Measurements from ENCODE around the gene ARMC12.

The ARMC12 gene

GRCh38 chr6:35710241-35710847, 26.5 kb upstream of the ARMC12 start:
- peaks cover 26% of the 10 kb centered on the region for H3K4me1 Mint-ChIP-seq (ENCODE audit: low read depth)
- H3K27ac Mint-ChIP-seq, result peak overlapping the region; percentile 24

GRCh38 chr6:35711731-35712130, 25.1 kb upstream of the ARMC12 start:
- no peak overlapping the region for H3K27ac Mint-ChIP-seq

More at GRCh38 chr6:35710241-35710847, 26.5 kb upstream of the ARMC12 start:
- Mint-ChIP-seq H3K9me3 (peaks cover 8% of the 10 kb centered on the region), H3K36me3 (ENCODE audit: low read depth) (no peaks in the 10 kb centered on the region), H3K27me3 (ENCODE audit: low read depth) (no peaks in the 10 kb centered on the region), H3K4me3 (no peak overlapping the region)

GRCh38 chr6:35713006-35713767, 23.6 kb upstream of the ARMC12 start:
- H3K4me1 Mint-ChIP-seq (ENCODE audit: low read depth), result peaks cover 34% of the 10 kb centered on the region
- H3K9me3 Mint-ChIP-seq, result peaks cover 8% of the 10 kb centered on the region
- no peak overlapping the region for H3K4me3 Mint-ChIP-seq
- H3K27ac Mint-ChIP-seq, result no peak overlapping the region
- H3K36me3 Mint-ChIP-seq (ENCODE audit: low read depth), result no peaks in the 10 kb centered on the region
- H3K27me3 Mint-ChIP-seq (ENCODE audit: low read depth), result no peaks in the 10 kb centered on the region

More at GRCh38 chr6:35711731-35712130, 25.1 kb upstream of the ARMC12 start:
- H3K9me3 Mint-ChIP-seq, result peaks cover 8% of the 10 kb centered on the region
- H3K4me3 Mint-ChIP-seq, result no peak overlapping the region
- no peaks in the 10 kb centered on the region for H3K36me3 Mint-ChIP-seq (ENCODE audit: low read depth)
- peaks cover 26% of the 10 kb centered on the region for H3K4me1 Mint-ChIP-seq (ENCODE audit: low read depth)
- no peaks in the 10 kb centered on the region for H3K27me3 Mint-ChIP-seq (ENCODE audit: low read depth)

- Mint-ChIP-seq H3K4me3 (no peak overlapping the region), H3K36me3 (ENCODE audit: low read depth) (no peaks in the 10 kb centered on the region), H3K27me3 (ENCODE audit: low read depth) (no peaks in the 10 kb centered on the region), H3K27ac (no peak overlapping the region), H3K9me3 (no peaks in the 10 kb centered on the region), H3K4me1 (ENCODE audit: low read depth) (peaks cover 51% of the 10 kb centered on the region)
Observed at GRCh38 chr6:35716798-35717197, 20.0 kb upstream of the ARMC12 start.

GRCh38 chr6:35717449-35718374, 19.1 kb upstream of the ARMC12 start:
- H3K4me1 Mint-ChIP-seq (ENCODE audit: low read depth), result peaks cover 52% of the 10 kb centered on the region
- peak overlapping the region; percentile 41 for H3K4me3 Mint-ChIP-seq
- no peaks in the 10 kb centered on the region for H3K36me3 Mint-ChIP-seq (ENCODE audit: low read depth)
- peak overlapping the region; percentile 87 for H3K27ac Mint-ChIP-seq
- no peaks in the 10 kb centered on the region for H3K9me3 Mint-ChIP-seq
- H3K27me3 Mint-ChIP-seq (ENCODE audit: low read depth), result no peaks in the 10 kb centered on the region

- Mint-ChIP-seq H3K9me3 (no peaks in the 10 kb centered on the region), H3K4me3 (peak overlapping the region; percentile 24), H3K27ac (peak overlapping the region; percentile 87), H3K36me3 (ENCODE audit: low read depth) (no peaks in the 10 kb centered on the region), H3K27me3 (ENCODE audit: low read depth) (no peaks in the 10 kb centered on the region), H3K4me1 (ENCODE audit: low read depth) (peaks cover 48% of the 10 kb centered on the region)
Observed at GRCh38 chr6:35718375-35718736, 18.5 kb upstream of the ARMC12 start.

GRCh38 chr6:35718911-35719381, 17.9 kb upstream of the ARMC12 start:
- H3K36me3 Mint-ChIP-seq (ENCODE audit: low read depth), result no peaks in the 10 kb centered on the region
- H3K27me3 Mint-ChIP-seq (ENCODE audit: low read depth), result no peaks in the 10 kb centered on the region
- H3K27ac Mint-ChIP-seq, result peak overlapping the region; percentile 87
- H3K4me1 Mint-ChIP-seq (ENCODE audit: low read depth), result peaks cover 46% of the 10 kb centered on the region
- peak overlapping the region; percentile 52 for H3K4me3 Mint-ChIP-seq
- H3K9me3 Mint-ChIP-seq, result no peaks in the 10 kb centered on the region

- Mint-ChIP-seq H3K9me3 (no peaks in the 10 kb centered on the region), H3K27ac (peak overlapping the region; percentile 87), H3K4me3 (peak overlapping the region; percentile 60), H3K4me1 (ENCODE audit: low read depth) (peaks cover 49% of the 10 kb centered on the region), H3K36me3 (ENCODE audit: low read depth) (no peaks in the 10 kb centered on the region), H3K27me3 (ENCODE audit: low read depth) (no peaks in the 10 kb centered on the region)
Observed at GRCh38 chr6:35719404-35719829, 17.4 kb upstream of the ARMC12 start.

GRCh38 chr6:35719830-35720733, 16.8 kb upstream of the ARMC12 start:
- Mint-ChIP-seq H3K36me3 (ENCODE audit: low read depth) (no peaks in the 10 kb centered on the region), H3K27me3 (ENCODE audit: low read depth) (no peaks in the 10 kb centered on the region), H3K4me1 (ENCODE audit: low read depth) (peaks cover 51% of the 10 kb centered on the region)

GRCh38 chr6:35722121-35722761, 14.6 kb upstream of the ARMC12 start:
- Mint-ChIP-seq H3K36me3 (ENCODE audit: low read depth) (no peaks in the 10 kb centered on the region), H3K4me1 (ENCODE audit: low read depth) (peaks cover 67% of the 10 kb centered on the region), H3K27ac (no peak overlapping the region), H3K4me3 (no peak overlapping the region), H3K27me3 (ENCODE audit: low read depth) (no peaks in the 10 kb centered on the region), H3K9me3 (no peaks in the 10 kb centered on the region)

More at GRCh38 chr6:35719830-35720733, 16.8 kb upstream of the ARMC12 start:
- Mint-ChIP-seq H3K9me3 (no peaks in the 10 kb centered on the region), H3K4me3 (peak overlapping the region; percentile 60), H3K27ac (peak overlapping the region; percentile 87)

GRCh38 chr6:35723587-35723986, 13.2 kb upstream of the ARMC12 start:
- no peaks in the 10 kb centered on the region for H3K36me3 Mint-ChIP-seq (ENCODE audit: low read depth)
- no peak overlapping the region for H3K27ac Mint-ChIP-seq
- H3K9me3 Mint-ChIP-seq, result no peaks in the 10 kb centered on the region
- no peak overlapping the region for H3K4me3 Mint-ChIP-seq
- H3K27me3 Mint-ChIP-seq (ENCODE audit: low read depth), result no peaks in the 10 kb centered on the region
- peaks cover 62% of the 10 kb centered on the region for H3K4me1 Mint-ChIP-seq (ENCODE audit: low read depth)

- H3K27me3 Mint-ChIP-seq (ENCODE audit: low read depth), result no peaks in the 10 kb centered on the region
- no peak overlapping the region for H3K27ac Mint-ChIP-seq
- peaks cover 59% of the 10 kb centered on the region for H3K4me1 Mint-ChIP-seq (ENCODE audit: low read depth)
- no peak overlapping the region for H3K4me3 Mint-ChIP-seq
- no peaks in the 10 kb centered on the region for H3K36me3 Mint-ChIP-seq (ENCODE audit: low read depth)
- H3K9me3 Mint-ChIP-seq, result no peaks in the 10 kb centered on the region
Observed at GRCh38 chr6:35724059-35724458, 12.8 kb upstream of the ARMC12 start.

GRCh38 chr6:35724471-35724870, 12.4 kb upstream of the ARMC12 start:
- H3K9me3 Mint-ChIP-seq, result no peaks in the 10 kb centered on the region
- no peak overlapping the region for H3K4me3 Mint-ChIP-seq
- peaks cover 60% of the 10 kb centered on the region for H3K4me1 Mint-ChIP-seq (ENCODE audit: low read depth)
- H3K36me3 Mint-ChIP-seq (ENCODE audit: low read depth), result no peaks in the 10 kb centered on the region
- H3K27me3 Mint-ChIP-seq (ENCODE audit: low read depth), result no peaks in the 10 kb centered on the region
- no peak overlapping the region for H3K27ac Mint-ChIP-seq

All from T-helper 1 cell treated with Interleukin-12 subunit alpha and Interleukin-12 subunit beta and Interleukin-4 antibody, amounts not matched to agents 30 μg/mL and 1 μg/mL, for 36 hours (primary cell).